H1 (cell line): Measurements from ENCODE around the gene ATP5PB. TPM values are rescaled to one million over a fixed set of nuclear protein-coding genes. Genes with fewer than 3 reads are reported as not detected.

ENCODE experiments used
- CTCF ChIA-PET: fragments of 300-600 bp; sonication (Branson Sonifier 250); formaldehyde crosslinking; loops from one replicate; lab custom pipeline; 2021; ENCODE audit not compliant: partially characterized antibody; lab: Charles Lee
- POLR2A ChIA-PET: fragments of 300-600 bp; sonication (Branson Sonifier 250); formaldehyde crosslinking; loops from one replicate; lab custom pipeline; 2021; ENCODE audit warnings: inconsistent platforms; ENCODE audit not compliant: partially characterized antibody; lab: Charles Lee
- DNase-seq, 2 experiments: peaks; one replicate each; pipeline versions ENCODE4 v3.0.0 to v3.0.0-alpha.2; 2010 to 2022; ENCODE audit warnings: low spot score in 2 of 2, low read depth in 1 of 2, mixed read lengths in 1 of 2
- FAIRE-seq: peaks from 2 replicates; lab custom pipeline; 2011; peaks lifted over from hg19 to GRCh38; lab: Jason Lieb, UNC
- H2AFZ ChIP-seq: 2 replicates; pipeline ENCODE4 v1.8.1; 2012; ENCODE audit warnings: low read length, inconsistent platforms
- H2AK5ac ChIP-seq: 2 replicates; pipeline ENCODE4 v1.6.1; 2013; ENCODE audit warnings: low read depth, low read length
- H2BK120ac ChIP-seq: replicated peaks from 2 replicates; pipeline ENCODE3; 2013; ENCODE audit warnings: low read depth, low read length, inconsistent platforms
- H2BK12ac ChIP-seq: 2 replicates; pipeline ENCODE4 v1.6.1; 2013; ENCODE audit warnings: low read depth, low read length
- H2BK15ac ChIP-seq: 2 replicates; pipeline ENCODE4 v1.6.1; 2013; ENCODE audit warnings: low read length
- H2BK20ac ChIP-seq: 2 replicates; pipeline ENCODE4 v1.6.1; 2013; ENCODE audit warnings: low read length
- H2BK5ac ChIP-seq: 2 replicates; pipeline ENCODE4 v1.6.1; 2013; ENCODE audit warnings: low read depth, low read length
- H3K14ac ChIP-seq: 2 replicates; pipeline ENCODE4 v1.6.1; 2013; ENCODE audit warnings: inconsistent platforms; ENCODE audit not compliant: insufficient read length
- H3K18ac ChIP-seq: 2 replicates; pipeline ENCODE4 v1.6.1; 2013; ENCODE audit warnings: low read length; ENCODE audit errors: extremely low read depth
- H3K23ac ChIP-seq: 2 replicates; pipeline ENCODE4 v1.6.1; 2013; ENCODE audit warnings: inconsistent platforms; ENCODE audit not compliant: insufficient read length
- H3K23me2 ChIP-seq: 2 replicates; pipeline ENCODE4 v1.6.1; 2013; ENCODE audit warnings: low read depth, low read length
- H3K27ac ChIP-seq: 2 replicates; pipeline ENCODE4 v1.6.1; 2011; ENCODE audit warnings: low read depth, low read length, inconsistent platforms
- H3K27me3 ChIP-seq, 4 experiments: replicated peaks in 1 of 4; 1 replicate in 1 of 4; 2 replicates in 3 of 4; pipeline versions ENCODE4 v1.6.1 to v1.8.1; 2011 to 2013; ENCODE audit warnings: low read length in 3 of 4, mild to moderate bottlenecking in 3 of 4, inconsistent platforms in 2 of 4, mixed read lengths in 2 of 4, moderate library complexity in 1 of 4; ENCODE audit not compliant: control insufficient read depth in 3 of 4, insufficient read depth in 3 of 4; ENCODE audit errors: extremely low read depth in 1 of 4
- H3K36me3 ChIP-seq, 4 experiments: 2 replicates each; pipeline versions ENCODE4 v1.6.1 to v1.8.1; 2011 to 2013; ENCODE audit warnings: mild to moderate bottlenecking in 4 of 4, low read length in 3 of 4, moderate library complexity in 2 of 4, control low read depth in 1 of 4, inconsistent platforms in 1 of 4; ENCODE audit not compliant: insufficient read depth in 4 of 4, control insufficient read depth in 2 of 4
- H3K4ac ChIP-seq: replicated peaks from 2 replicates; pipeline ENCODE3; 2013; ENCODE audit warnings: low read length, low read depth, mixed read lengths, inconsistent platforms; ENCODE audit not compliant: insufficient read length
- H3K4me1 ChIP-seq, 4 experiments: replicated peaks in 1 of 4; 1 replicate in 1 of 4; 2 replicates in 3 of 4; pipeline versions ENCODE4 v1.6.1 to v1.8.1; 2011 to 2013; ENCODE audit warnings: low read length in 3 of 4, inconsistent platforms in 2 of 4, mixed read lengths in 1 of 4; ENCODE audit not compliant: insufficient read depth in 4 of 4, control insufficient read depth in 3 of 4
- H3K4me2 ChIP-seq, 2 experiments: 2 replicates each; pipeline versions ENCODE4 v1.6.1 to v1.8.1; 2011 to 2013; ENCODE audit warnings: low read depth in 2 of 2, low read length in 2 of 2, control low read depth in 1 of 2, inconsistent platforms in 1 of 2, mild to moderate bottlenecking in 1 of 2; ENCODE audit not compliant: insufficient read depth in 1 of 2
- H3K4me3 ChIP-seq, 4 experiments: fragments of 200-600, 300-600 bp in 1 of 4; sonication (generic), shearing (Covaris generic), sonication (Bioruptor Twin) in 1 of 4; 2 replicates each; pipeline versions ENCODE4 v1.5.1 to v1.8.1; 2011 to 2016; ENCODE audit warnings: low read length in 4 of 4, low read depth in 3 of 4, control low read depth in 2 of 4, inconsistent platforms in 2 of 4, mild to moderate bottlenecking in 2 of 4, mixed read lengths in 1 of 4, moderate library complexity in 1 of 4; ENCODE audit not compliant: insufficient read depth in 2 of 4; ENCODE audit errors: extremely low read depth in 1 of 4
- H3K56ac ChIP-seq: replicated peaks from 2 replicates; pipeline ENCODE3; 2013; ENCODE audit warnings: low read depth, mild to moderate bottlenecking, mixed read lengths, low read length, inconsistent platforms; ENCODE audit not compliant: insufficient read length
- H3K79me1 ChIP-seq: 2 replicates; pipeline ENCODE4 v1.6.1; 2013; ENCODE audit warnings: low read depth, low read length, control low read depth
- H3K79me2 ChIP-seq, 2 experiments: 2 replicates each; pipeline versions ENCODE4 v1.6.1 to v1.8.1; 2012 to 2013; ENCODE audit warnings: low read length in 2 of 2, mild to moderate bottlenecking in 2 of 2, inconsistent platforms in 1 of 2; ENCODE audit not compliant: insufficient read depth in 2 of 2, control insufficient read depth in 1 of 2
- H3K9ac ChIP-seq, 4 experiments: replicated peaks in 1 of 4; 1 replicate in 1 of 4; 2 replicates in 3 of 4; pipeline versions ENCODE4 v1.6.1 to v1.8.1; 2011 to 2013; ENCODE audit warnings: low read depth in 3 of 4, low read length in 3 of 4, control low read depth in 2 of 4, mild to moderate bottlenecking in 2 of 4, moderate library complexity in 2 of 4, inconsistent platforms in 1 of 4; ENCODE audit errors: extremely low read depth in 1 of 4
- H3K9me3 ChIP-seq, 2 experiments: 2 replicates each; pipeline versions ENCODE4 v1.6.1 to v1.8.1; 2012 to 2013; ENCODE audit warnings: mild to moderate bottlenecking in 2 of 2, moderate library complexity in 2 of 2, control low read depth in 1 of 2, inconsistent platforms in 1 of 2, low read depth in 1 of 2, low read length in 1 of 2, mixed read lengths in 1 of 2; ENCODE audit not compliant: insufficient read depth in 2 of 2
- H4K20me1 ChIP-seq, 2 experiments: replicated peaks in 1 of 2; 2 replicates each; pipeline versions ENCODE3 to v1.8.1; 2011 to 2013; ENCODE audit warnings: inconsistent platforms in 2 of 2, low read length in 2 of 2, mild to moderate bottlenecking in 1 of 2; ENCODE audit not compliant: insufficient read depth in 2 of 2, control insufficient read depth in 1 of 2
- H4K5ac ChIP-seq: 2 replicates; pipeline ENCODE4 v1.6.1; 2013; ENCODE audit warnings: low read length, low read depth, mixed read lengths, inconsistent platforms; ENCODE audit not compliant: insufficient read length
- H4K8ac ChIP-seq: 2 replicates; pipeline ENCODE4 v1.8.0; 2013; ENCODE audit warnings: mild to moderate bottlenecking, moderate library complexity, low read length, inconsistent platforms; ENCODE audit not compliant: insufficient read depth; ENCODE audit errors: extremely low read depth
- H4K91ac ChIP-seq: replicated peaks from 2 replicates; pipeline ENCODE3; 2013; ENCODE audit warnings: low read length, mixed read lengths, inconsistent platforms; ENCODE audit not compliant: insufficient read length
- ASH2L ChIP-seq: fragments of 200-600, 300-600 bp; sonication (generic); IDR thresholded peaks from one replicate; pipeline ENCODE4 v1.7.1; 2017; ENCODE audit warnings: low read length
- ATF3 ChIP-seq: IDR thresholded peaks from 2 replicates; pipeline ENCODE4 v1.6.1; 2011; ENCODE audit warnings: low read depth, mild to moderate bottlenecking, low read length; ENCODE audit not compliant: insufficient read depth
- BRCA1 ChIP-seq: IDR thresholded peaks from 2 replicates; pipeline ENCODE4 v1.6.1; 2012; ENCODE audit warnings: low read depth, low read length, improper control_type of control experiment
- CBX5 ChIP-seq: fragments of 300-800, 300-1000 bp; sonication (generic); IDR thresholded peaks from 2 replicates; pipeline ENCODE4 v1.7.1; 2016; ENCODE audit warnings: antibody characterized with exemption, low read length, low read depth
- CBX8 ChIP-seq: fragments of 300-800, 300-1000 bp; sonication (generic); IDR thresholded peaks from 2 replicates; pipeline ENCODE4 v1.7.1; 2016; ENCODE audit warnings: low read depth, low read length, borderline replicate concordance
- CEBPB ChIP-seq: IDR thresholded peaks from 2 replicates; pipeline ENCODE4 v1.6.1; 2012; ENCODE audit warnings: low read depth, low read length
- CREB1 ChIP-seq: IDR thresholded peaks from 2 replicates; pipeline ENCODE4 v1.6.1; 2012; ENCODE audit warnings: inconsistent platforms
- CTBP2 ChIP-seq: IDR thresholded peaks from 2 replicates; pipeline ENCODE4 v1.7.0; 2011; ENCODE audit warnings: borderline replicate concordance, mild to moderate bottlenecking, moderate library complexity, mixed read lengths, low read length; ENCODE audit not compliant: insufficient read depth, insufficient read length
- GABPA ChIP-seq: IDR thresholded peaks from 2 replicates; pipeline ENCODE4 v1.6.1; 2011; ENCODE audit warnings: mild to moderate bottlenecking, low read length, moderate library complexity, borderline replicate concordance; ENCODE audit not compliant: insufficient read depth
- POU5F1 ChIP-seq: IDR thresholded peaks from 2 replicates; pipeline ENCODE4 v1.6.1; 2011; ENCODE audit warnings: low read depth, mild to moderate bottlenecking, low read length, moderate library complexity
- RXRA ChIP-seq: IDR thresholded peaks from 2 replicates; pipeline ENCODE4 v1.6.1; 2011; ENCODE audit warnings: low read depth, mild to moderate bottlenecking, low read length, moderate library complexity; ENCODE audit not compliant: insufficient read depth
- SP1 ChIP-seq: IDR thresholded peaks from 2 replicates; pipeline ENCODE4 v1.6.1; 2011; ENCODE audit warnings: low read depth, low read length
- SRF ChIP-seq: IDR thresholded peaks from 2 replicates; pipeline ENCODE4 v1.6.1; 2011; ENCODE audit warnings: mild to moderate bottlenecking, low read depth, low read length, moderate library complexity
- YY1 ChIP-seq: IDR thresholded peaks from 2 replicates; pipeline ENCODE4 v1.6.1; 2011; ENCODE audit warnings: low read depth, mild to moderate bottlenecking, low read length
- WGBS, 2 experiments: shearing (Covaris generic) in 1 of 2; methylation state at CpG; one replicate each; pipeline versions ENCODE4 v1.1.6 to v1.1.7; 2013 to 2015; ENCODE audit warnings: low lambda C conversion rate in 2 of 2, mixed read lengths in 2 of 2, inconsistent platforms in 1 of 2, low coverage in 1 of 2, missing lambda C conversion rate in 1 of 2; ENCODE audit not compliant: insufficient replicate concordance in 2 of 2, insufficient coverage in 1 of 2, insufficient read length in 1 of 2; ENCODE audit errors: extremely low coverage in 1 of 2, missing lambda C conversion rate in 1 of 2; 5-methylcytosine and 5-hydroxymethylcytosine counted together
- polyA plus RNA-seq, 7 experiments: library from polyadenylated mRNA; depleted of rRNA in 3 of 7; stranded (reverse) in 5 of 7; unstranded in 2 of 7; fragments of >200 nt in 5 of 7; fragments of 200-250 nt in 2 of 7; gene quantifications; 1 replicate in 5 of 7; 2 replicates in 1 of 7; 4 replicates in 1 of 7; pipeline versions ENCODE4 v1.2.1 to v1.2.3, GENCODE V29; 2011 to 2013; ENCODE audit warnings: missing spikeins in 2 of 7, mixed read lengths in 2 of 7
- total RNA-seq: library from RNA; stranded (reverse); fragmentation: NEBNext Ultra II Directional; extraction: Animal tissue kit (Norgen Biotek cat#: 25700); gene quantifications from 2 replicates; pipeline ENCODE4 v1.2.1, GENCODE V29; 2021

ATP5PB gene
- total and polyA plus RNA-seq, 2 of the 8 experiments (the other 6 are each of a cell fraction or from before 2014, with no cell fraction given) = 232 to 262 TPM

GRCh38 chr1:111463029-111463683 is 13.9 kb downstream of the ATP5PB start:
- Histone ChIP-seq H2AK5ac (no peak overlapping the region), H3K4ac (no peak overlapping the region), H3K4me2 (no peak overlapping the region), H2BK120ac (no peak overlapping the region), H2BK12ac (no peak overlapping the region), H3K9ac (no peak overlapping the region), H3K14ac (no peak overlapping the region), H3K27ac (no peak overlapping the region), H2AFZ (no peak overlapping the region), H3K4me3 (no peak overlapping the region), H4K91ac (no peak overlapping the region), H2BK5ac (no peak overlapping the region), H3K18ac (no peak overlapping the region), H3K79me2 (no peaks in the 10 kb centered on the region), H2BK20ac (no peak overlapping the region), H3K9me3 (no peaks in the 10 kb centered on the region), H3K4me1 (no peaks in the 10 kb centered on the region), H3K23ac (no peak overlapping the region), H3K56ac (no peak overlapping the region), H3K23me2 (no peaks in the 10 kb centered on the region), H3K79me1 (no peaks in the 10 kb centered on the region), H2BK15ac (no peak overlapping the region), H4K8ac (no peak overlapping the region), H3K36me3 (peaks cover 4 to 39% (median 20%) of the 10 kb centered on the region in 4 experiments; a peak in 7 of 8 replicates), H4K20me1 (no peaks in the 10 kb centered on the region), H3K27me3 (no peaks in the 10 kb centered on the region), H4K5ac (no peak overlapping the region)
- CTCF ChIA-PET = interaction anchor here (0.6 to 1.5 kb wide), 8 partner anchors 10 to 896 kb away, joined by 3 to 4 read pairs (median 3); no protein-coding TSS in a partner anchor
- FAIRE-seq (no peak), DNase-seq (no peak)
- 87% methylated on average over 4 of the region's 4 CpGs; no CpG with 5 or more reads in 1 of the 2 experiments for WGBS, 2 experiments
- POLR2A ChIA-PET = interaction anchor here (1.5 to 2.2 kb wide), 3 partner anchors 11 to 14 kb away, joined by 3 to 13 read pairs (median 5); partner anchors contain the start of gene WDR77
- TF ChIP-seq BRCA1 (no peak), CEBPB (no peak), CREB1 (no peak), GABPA (no peak), SP1 (no peak), ATF3 (no peak), CBX5 (no peak), CTBP2 (no peak), POU5F1 (no peak), CBX8 (no peak), ASH2L (no peak), SRF (no peak), YY1 (no peak), RXRA (no peak)
